Cardiac muscle cell (in vitro differentiated cells and primary cell): Measurements from ENCODE around the gene ME1. TPM values are rescaled to one million over a fixed set of nuclear protein-coding genes. Genes with fewer than 3 reads are reported as not detected.

ENCODE experiments used
- DNase-seq, 2 donors: peaks; one replicate each; pipeline versions ENCODE4 v3.0.0 to v3.0.0-alpha.2; 2010 to 2017; ENCODE audit warnings: low read depth in 1 of 2, low spot score in 1 of 2
- H3K27ac ChIP-seq: fragments of 200-600 bp; sonication (generic); 2 replicates; pipeline ENCODE4 v1.5.1; 2016
- H3K27me3 ChIP-seq: fragments of 200-600 bp; sonication (generic); 2 replicates; pipeline ENCODE4 v1.6.0; 2016; ENCODE audit warnings: control low read depth
- H3K36me3 ChIP-seq: fragments of 200-600 bp; sonication (generic); 2 replicates; pipeline ENCODE4 v1.5.1; 2016; ENCODE audit warnings: control low read depth
- H3K4me1 ChIP-seq: fragments of 200-600 bp; sonication (generic); 2 replicates; pipeline ENCODE4 v1.8.1; 2017; ENCODE audit warnings: low read depth, mild to moderate bottlenecking, mixed run types
- H3K4me3 ChIP-seq: fragments of 200-600 bp; sonication (generic); 2 replicates; pipeline ENCODE4 v1.5.1; 2016; ENCODE audit warnings: mild to moderate bottlenecking
- H3K9me3 ChIP-seq: fragments of 200-600 bp; sonication (generic); 2 replicates; pipeline ENCODE4 v1.5.1; 2017; ENCODE audit warnings: low read depth, mild to moderate bottlenecking, control low read depth
- polyA plus RNA-seq: library from polyadenylated mRNA; unstranded; fragments of >200 nt; fragmentation: Nextera tagmentation; extraction: Ambion mirVana; gene quantifications from 2 replicates; pipeline ENCODE4 v1.2.1, GENCODE V29; 2016
- total RNA-seq: library from RNA; depleted of rRNA; stranded (reverse); fragments of >200 nt; gene quantifications from 2 replicates; pipeline ENCODE4 v1.2.3, GENCODE V29; 2016
- TF ChIP-seq, protein P1 (sequence below): IDR thresholded peaks from 2 replicates; pipeline ENCODE4 v1.5.1; 2012; ENCODE audit warnings: low read depth, mild to moderate bottlenecking, low read length

Gene ME1
- total and polyA plus RNA-seq, 2 experiments from 2014 or later = 2.0 to 6.6 TPM

DNA sequence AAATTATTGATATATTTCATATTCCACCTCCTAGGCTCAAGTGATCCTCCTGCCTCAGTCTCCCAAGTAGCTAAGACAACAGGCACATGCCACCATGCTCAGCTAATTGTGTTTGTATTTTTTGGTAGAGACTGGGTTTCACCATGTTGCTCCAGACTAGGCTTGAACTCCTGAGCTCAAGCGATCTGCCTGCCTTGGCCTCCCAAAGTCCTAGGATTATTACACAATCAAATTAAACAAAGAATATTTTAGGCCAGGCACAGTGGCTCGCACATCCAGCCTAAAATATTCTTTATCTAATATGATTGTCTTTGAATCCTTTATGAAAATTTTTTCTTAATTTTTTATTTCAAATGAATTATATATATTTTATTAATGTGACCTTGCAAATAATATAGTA lies 17.8 kb downstream of the ME1 start:
- Histone ChIP-seq H3K27me3 (no peaks in the 10 kb centered on the region), H3K4me1 (no peaks in the 10 kb centered on the region), H3K36me3 (no peaks in the 10 kb centered on the region), H3K27ac (no peak overlapping the region), H3K9me3 (no peaks in the 10 kb centered on the region), H3K4me3 (no peak overlapping the region)
- DNase-seq = no peak
- TF ChIP-seq, protein P1, sequence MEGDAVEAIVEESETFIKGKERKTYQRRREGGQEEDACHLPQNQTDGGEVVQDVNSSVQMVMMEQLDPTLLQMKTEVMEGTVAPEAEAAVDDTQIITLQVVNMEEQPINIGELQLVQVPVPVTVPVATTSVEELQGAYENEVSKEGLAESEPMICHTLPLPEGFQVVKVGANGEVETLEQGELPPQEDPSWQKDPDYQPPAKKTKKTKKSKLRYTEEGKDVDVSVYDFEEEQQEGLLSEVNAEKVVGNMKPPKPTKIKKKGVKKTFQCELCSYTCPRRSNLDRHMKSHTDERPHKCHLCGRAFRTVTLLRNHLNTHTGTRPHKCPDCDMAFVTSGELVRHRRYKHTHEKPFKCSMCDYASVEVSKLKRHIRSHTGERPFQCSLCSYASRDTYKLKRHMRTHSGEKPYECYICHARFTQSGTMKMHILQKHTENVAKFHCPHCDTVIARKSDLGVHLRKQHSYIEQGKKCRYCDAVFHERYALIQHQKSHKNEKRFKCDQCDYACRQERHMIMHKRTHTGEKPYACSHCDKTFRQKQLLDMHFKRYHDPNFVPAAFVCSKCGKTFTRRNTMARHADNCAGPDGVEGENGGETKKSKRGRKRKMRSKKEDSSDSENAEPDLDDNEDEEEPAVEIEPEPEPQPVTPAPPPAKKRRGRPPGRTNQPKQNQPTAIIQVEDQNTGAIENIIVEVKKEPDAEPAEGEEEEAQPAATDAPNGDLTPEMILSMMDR = no peak

DNA sequence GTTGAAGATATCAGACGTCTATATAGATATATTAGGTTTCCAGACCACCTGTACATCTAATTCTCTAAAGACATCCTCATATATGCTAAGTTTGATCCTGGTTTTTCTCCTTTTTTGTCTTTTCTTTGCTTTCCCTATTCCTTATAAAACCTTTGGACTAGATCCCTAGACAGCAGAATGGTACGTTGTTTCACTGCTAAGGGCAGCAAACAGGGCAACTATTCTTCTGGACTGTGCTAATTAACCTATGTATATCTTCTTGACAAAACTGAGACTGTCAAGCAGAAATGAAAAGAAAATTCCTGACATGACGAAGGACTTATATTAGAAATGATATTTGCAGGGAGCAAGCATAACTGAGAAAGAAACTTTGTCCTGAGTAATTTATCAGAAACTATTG lies 19.1 kb downstream of the ME1 start:
- no peak overlapping the region for H3K27ac ChIP-seq
- no peaks in the 10 kb centered on the region for H3K9me3 ChIP-seq
- no peaks in the 10 kb centered on the region for H3K36me3 ChIP-seq
- no peaks in the 10 kb centered on the region for H3K4me1 ChIP-seq
- TF ChIP-seq, protein P1 = no peak
- no peak for DNase-seq
- H3K27me3 ChIP-seq = no peaks in the 10 kb centered on the region
- H3K4me3 ChIP-seq = no peak overlapping the region

DNA sequence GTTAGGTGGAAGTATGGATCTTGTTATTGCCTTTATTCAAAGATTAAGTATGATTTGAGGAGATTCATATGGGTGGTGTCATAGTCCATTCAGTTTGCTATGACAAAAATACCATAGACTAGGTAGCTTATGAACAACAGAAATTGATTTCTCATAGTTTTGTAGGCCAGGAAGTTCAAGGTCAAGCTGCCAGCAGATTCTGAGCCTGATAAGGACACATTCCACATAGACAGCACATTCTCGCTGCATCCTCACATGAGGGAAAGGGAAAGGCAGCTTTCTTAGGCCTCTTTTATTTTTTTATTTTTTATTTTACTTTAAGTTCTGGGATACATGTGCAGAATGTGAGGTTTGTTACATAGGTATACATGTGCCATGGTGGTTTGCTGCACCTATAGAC lies 27.7 kb downstream of the ME1 start:
- no peaks in the 10 kb centered on the region for H3K27me3 ChIP-seq
- TF ChIP-seq, protein P1 = no peak
- no peak for DNase-seq

DNA sequence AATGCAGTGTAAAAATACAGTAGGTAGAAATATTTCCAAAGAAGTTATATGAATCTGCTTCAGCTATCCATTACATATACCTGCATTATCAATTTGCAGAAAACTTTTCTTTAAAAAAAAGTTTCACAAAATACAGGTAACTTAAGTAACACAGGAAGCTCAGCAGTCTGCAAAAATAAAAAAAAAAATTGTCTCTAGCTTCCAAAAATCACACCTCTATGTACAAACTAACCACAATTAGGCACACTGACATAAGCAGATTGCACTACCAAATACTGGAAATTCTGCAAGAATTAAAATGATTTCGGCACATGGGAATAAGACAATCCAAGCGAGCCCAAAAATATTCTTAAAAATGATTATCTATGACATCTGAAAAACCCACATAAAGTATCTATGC lies 41.2 kb downstream of the ME1 start:
- Histone ChIP-seq H3K27ac (no peak overlapping the region), H3K27me3 (no peaks in the 10 kb centered on the region), H3K9me3 (no peaks in the 10 kb centered on the region), H3K36me3 (no peaks in the 10 kb centered on the region), H3K4me3 (no peak overlapping the region), H3K4me1 (no peaks in the 10 kb centered on the region)
- DNase-seq = no peak
- TF ChIP-seq, protein P1 = no peak

More for the DNA sequence above, 27.7 kb downstream of the ME1 start:
- Histone ChIP-seq H3K27ac (no peak overlapping the region), H3K4me3 (no peak overlapping the region), H3K4me1 (no peaks in the 10 kb centered on the region), H3K9me3 (no peaks in the 10 kb centered on the region), H3K36me3 (no peaks in the 10 kb centered on the region)

DNA sequence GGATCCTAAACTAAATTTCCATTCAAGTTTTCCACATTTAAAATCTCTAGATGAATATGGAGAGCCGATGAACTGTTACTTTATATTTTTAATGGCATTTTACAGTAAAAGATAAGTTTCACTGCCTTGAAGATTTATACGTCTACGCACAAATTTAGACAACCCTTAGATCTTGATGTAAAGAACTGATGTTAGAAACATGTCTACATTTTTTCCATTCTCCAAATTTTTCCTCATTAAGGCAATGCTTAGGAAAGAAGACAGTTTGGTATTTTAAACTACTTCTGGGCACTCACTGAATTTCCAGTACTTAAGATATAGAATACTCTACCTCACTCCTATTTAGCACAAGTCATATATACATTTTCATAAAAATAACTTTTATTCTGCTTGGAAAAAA lies 45.4 kb downstream of the ME1 start:
- DNase-seq = no peak
- H3K27ac ChIP-seq = no peak overlapping the region
- TF ChIP-seq, protein P1 = no peak
- no peaks in the 10 kb centered on the region for H3K36me3 ChIP-seq
- no peaks in the 10 kb centered on the region for H3K4me1 ChIP-seq
- no peaks in the 10 kb centered on the region for H3K27me3 ChIP-seq
- no peak overlapping the region for H3K4me3 ChIP-seq
- no peaks in the 10 kb centered on the region for H3K9me3 ChIP-seq

DNA sequence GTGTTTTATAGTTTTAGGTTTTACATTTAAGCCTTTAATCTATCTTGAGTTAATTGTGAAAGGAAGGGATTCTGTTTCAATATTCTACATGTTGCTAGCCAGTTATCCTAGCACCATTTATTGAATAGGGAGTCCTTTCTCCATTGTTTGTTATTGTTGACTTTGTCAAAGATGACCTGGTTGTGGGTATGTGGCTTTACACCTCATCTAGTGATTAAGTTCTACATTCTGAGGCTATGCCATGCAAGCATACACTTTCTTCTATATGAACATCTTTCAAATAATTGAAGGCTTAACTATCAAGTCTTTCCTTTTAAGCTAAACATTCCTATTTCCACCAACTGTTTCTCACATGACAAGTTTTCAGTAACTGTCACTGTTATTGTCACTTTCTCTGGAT lies 46.1 kb downstream of the ME1 start:
- H3K4me3 ChIP-seq = no peak overlapping the region
- no peak for DNase-seq
- H3K4me1 ChIP-seq = no peaks in the 10 kb centered on the region
- no peaks in the 10 kb centered on the region for H3K9me3 ChIP-seq
- H3K27me3 ChIP-seq = no peaks in the 10 kb centered on the region
- H3K36me3 ChIP-seq = no peaks in the 10 kb centered on the region
- TF ChIP-seq, protein P1 = no peak
- H3K27ac ChIP-seq = no peak overlapping the region
